ENCODE measurements around the gene MRI1. TPM values are rescaled to one million over a fixed set of nuclear protein-coding genes. Genes with fewer than 3 reads are reported as not detected.

MRI1 gene
- total RNA-seq, 1 experiment from 2014 or later, result 19.6 TPM

DNA sequence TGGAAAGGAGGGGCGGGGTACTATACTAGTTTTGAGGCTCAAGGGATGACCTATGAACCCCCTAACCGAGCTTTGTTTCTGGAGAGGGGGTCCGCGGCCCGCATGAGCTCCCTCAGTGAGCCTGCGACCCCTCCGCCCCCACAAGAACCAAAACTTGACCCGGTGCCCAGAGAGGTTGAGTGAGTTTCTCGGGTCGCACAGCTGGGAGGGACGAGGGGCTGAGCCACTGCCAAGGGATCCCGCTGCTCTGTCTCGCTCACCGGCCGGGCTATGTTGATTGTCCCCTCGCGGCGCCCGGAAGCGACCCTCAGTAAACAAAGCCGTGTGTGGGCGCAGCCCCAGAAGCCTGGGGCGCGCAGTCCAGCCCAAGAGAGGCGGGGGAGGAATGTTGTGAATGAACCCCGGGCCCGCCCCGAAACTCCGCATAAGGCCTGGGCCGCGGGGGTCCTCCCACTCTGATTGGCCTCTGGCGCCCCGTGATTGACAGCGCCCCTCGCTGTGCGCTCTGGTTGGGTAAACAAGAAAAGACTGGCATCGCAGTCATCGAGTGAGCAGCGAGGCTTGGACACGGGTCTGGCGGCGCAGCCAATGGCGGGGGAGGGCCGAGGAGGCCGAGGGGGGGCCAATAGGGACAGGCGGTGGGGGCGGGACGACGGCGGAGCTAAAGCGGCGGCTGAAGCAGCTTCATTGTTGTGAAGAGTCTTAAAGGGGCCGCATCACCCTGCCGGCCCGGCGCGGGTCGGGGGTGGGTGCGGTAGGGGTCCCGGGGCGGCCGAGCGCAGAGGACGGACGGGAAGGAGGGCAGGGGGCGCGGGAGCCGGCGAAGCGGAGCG, 30.7 kb downstream of the MRI1 start, which contains the start of gene ZSWIM4:
ZSWIM4 (plus strand) TSS at position 687 of the 833 bp plus-strand sequence. CDS start 206 bp downstream, outside the sequence.
- intact Hi-C loops (cut with micrococcal nuclease), result loop anchor here (5.0 kb wide), 1 partner anchor 47 kb away; no protein-coding TSS in a partner anchor
- Histone ChIP-seq H3K4me3 (replicated peaks in 1 of 2; ENCODE audit: low read depth in 1 of 2, low read length in 2 of 2) (peak within 1 kb of the TSS; percentile 74 to 76), H3K27ac (ENCODE audit: low read depth, low read length) (peak within 1 kb of the TSS; percentile 94), H3K27me3 (ENCODE audit: insufficient read depth, low read length) (no peaks in the 10 kb centered on the region), H3K9me3 (ENCODE audit: control insufficient read depth in 1 of 2, insufficient read depth in 1 of 2, low read depth in 1 of 2, low read length in 2 of 2) (no peaks in the 10 kb centered on the region), H4K20me1 (ENCODE audit: insufficient read depth) (no peaks in the 10 kb centered on the region), H3K79me2 (ENCODE audit: insufficient read depth, low read length) (peaks cover 6% of the 10 kb centered on the region; the same call in 1 of the 2 replicates), H2AFZ (ENCODE audit: low read depth, low read length, poor library complexity, severe bottlenecking) (peak within 1 kb of the TSS; percentile 68), H3K4me2 (ENCODE audit: low read length) (peak within 1 kb of the TSS; percentile 96), H3K9ac (ENCODE audit: low read length) (peak within 1 kb of the TSS; percentile 76), H3K4me1 (ENCODE audit: control insufficient read depth in 1 of 2, insufficient read depth in 2 of 2, low read length in 2 of 2) (peaks cover 37 to 56% of the 10 kb centered on the region in 2 experiments), H3K9me2 (ENCODE audit: insufficient read depth) (no peaks in the 10 kb centered on the region), H3K36me3 (ENCODE audit: control insufficient read depth in 1 of 2, insufficient read depth in 2 of 2, low read length in 2 of 2) (no peaks in the 10 kb centered on the region)
- RAD21 ChIA-PET (ENCODE audit: low non-redundant PET in 1 of 2, low total read pairs in 2 of 2, uncharacterized antibody in 2 of 2, unreplicated experiment in 2 of 2), result no interaction called here
- peak; percentile 98 for DNase-seq (ENCODE audit: low read depth, low spot score)
- no TSS peak for BruUV-seq (replicated peaks)
- TF ChIP-seq, protein P1, sequence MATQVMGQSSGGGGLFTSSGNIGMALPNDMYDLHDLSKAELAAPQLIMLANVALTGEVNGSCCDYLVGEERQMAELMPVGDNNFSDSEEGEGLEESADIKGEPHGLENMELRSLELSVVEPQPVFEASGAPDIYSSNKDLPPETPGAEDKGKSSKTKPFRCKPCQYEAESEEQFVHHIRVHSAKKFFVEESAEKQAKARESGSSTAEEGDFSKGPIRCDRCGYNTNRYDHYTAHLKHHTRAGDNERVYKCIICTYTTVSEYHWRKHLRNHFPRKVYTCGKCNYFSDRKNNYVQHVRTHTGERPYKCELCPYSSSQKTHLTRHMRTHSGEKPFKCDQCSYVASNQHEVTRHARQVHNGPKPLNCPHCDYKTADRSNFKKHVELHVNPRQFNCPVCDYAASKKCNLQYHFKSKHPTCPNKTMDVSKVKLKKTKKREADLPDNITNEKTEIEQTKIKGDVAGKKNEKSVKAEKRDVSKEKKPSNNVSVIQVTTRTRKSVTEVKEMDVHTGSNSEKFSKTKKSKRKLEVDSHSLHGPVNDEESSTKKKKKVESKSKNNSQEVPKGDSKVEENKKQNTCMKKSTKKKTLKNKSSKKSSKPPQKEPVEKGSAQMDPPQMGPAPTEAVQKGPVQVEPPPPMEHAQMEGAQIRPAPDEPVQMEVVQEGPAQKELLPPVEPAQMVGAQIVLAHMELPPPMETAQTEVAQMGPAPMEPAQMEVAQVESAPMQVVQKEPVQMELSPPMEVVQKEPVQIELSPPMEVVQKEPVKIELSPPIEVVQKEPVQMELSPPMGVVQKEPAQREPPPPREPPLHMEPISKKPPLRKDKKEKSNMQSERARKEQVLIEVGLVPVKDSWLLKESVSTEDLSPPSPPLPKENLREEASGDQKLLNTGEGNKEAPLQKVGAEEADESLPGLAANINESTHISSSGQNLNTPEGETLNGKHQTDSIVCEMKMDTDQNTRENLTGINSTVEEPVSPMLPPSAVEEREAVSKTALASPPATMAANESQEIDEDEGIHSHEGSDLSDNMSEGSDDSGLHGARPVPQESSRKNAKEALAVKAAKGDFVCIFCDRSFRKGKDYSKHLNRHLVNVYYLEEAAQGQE (IDR thresholded peaks at IDR 0.05; ENCODE audit: low read depth), result no peak
- TF ChIP-seq SP1 (IDR thresholded peaks at IDR 0.05; ENCODE audit: low read depth), result peak; percentile 100
- TF ChIP-seq JUND (IDR thresholded peaks at IDR 0.05), result no peak
- no peak for TF ChIP-seq YY1 (IDR thresholded peaks at IDR 0.05; ENCODE audit: extremely low read depth, insufficient replicate concordance, low read depth, low read length)
- TF ChIP-seq POLR2AphosphoS5 (IDR thresholded peaks at IDR 0.05; ENCODE audit: low read depth, low read length), result peak; percentile 64
- peak; percentile 100 for TF ChIP-seq SRF (IDR thresholded peaks at IDR 0.05; ENCODE audit: low read depth)
- TF ChIP-seq CEBPB (IDR thresholded peaks at IDR 0.05; ENCODE audit: low read depth), result no peak
- TF ChIP-seq TCF7L2 (IDR thresholded peaks at IDR 0.05; ENCODE audit: borderline replicate concordance, extremely low read depth, insufficient read depth, insufficient read length), result peak; percentile 65
- no peak for TF ChIP-seq POLR2A (IDR thresholded peaks at IDR 0.05; ENCODE audit: borderline replicate concordance, extremely low read depth, insufficient read depth, insufficient read length)
- no peak for TF ChIP-seq EZH2 (IDR thresholded peaks at IDR 0.05)
- no peak for TF ChIP-seq EZH2phosphoT487 (IDR thresholded peaks at IDR 0.05; ENCODE audit: borderline replicate concordance)
- TF ChIP-seq ZFX (IDR thresholded peaks at IDR 0.05), result no peak
- TF ChIP-seq EGR1 (IDR thresholded peaks at IDR 0.05; ENCODE audit: low read depth), result peak; percentile 82
- TF ChIP-seq, protein P2, sequence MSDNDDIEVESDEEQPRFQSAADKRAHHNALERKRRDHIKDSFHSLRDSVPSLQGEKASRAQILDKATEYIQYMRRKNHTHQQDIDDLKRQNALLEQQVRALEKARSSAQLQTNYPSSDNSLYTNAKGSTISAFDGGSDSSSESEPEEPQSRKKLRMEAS (IDR thresholded peaks at IDR 0.05), result peak; percentile 13; the same call in 1 of the 2 replicates
- peak; percentile 93 for ATAC-seq
- CTCF ChIA-PET, result interaction anchor here (1.3 to 2.7 kb wide), 3 partner anchors 10 to 67 kb away, joined by 4 to 15 read pairs (median 10); partner anchors contain the start of gene C19orf53
- POLR2A ChIA-PET, result interaction anchor here (0.6 to 1.8 kb wide), 12 partner anchors 14 to 875 kb away, joined by 3 to 6 read pairs (median 4); partner anchors contain the start of gene ASF1B
